ENCODE results near the gene SLC2A6. TPM values are rescaled to one million over a fixed set of nuclear protein-coding genes. Genes with fewer than 3 reads are reported as not detected.
"Not testable (repeated sequence)": the region's sequence is repeated elsewhere in the genome, so short reads cannot be mapped to it uniquely, and the experiment has no call there.

The SLC2A6 gene
- total and polyA plus RNA-seq, 2 donors from 2014 or later: 2.5 to 5.8 TPM

GRCh38 chr9:133452562-133452961 is 26.3 kb downstream of the SLC2A6 start:
- Histone ChIP-seq H3K9ac (ENCODE audit: low read length in 3 of 3) (no peak overlapping the region), H3K36me3 (ENCODE audit: control insufficient read depth in 2 of 3, insufficient read depth in 3 of 3, low read length in 3 of 3) (no peaks in the 10 kb centered on the region), H3K4me3 (ENCODE audit: low read length in 3 of 3) (no peak overlapping the region), H3K9me3 (ENCODE audit: control insufficient read depth in 2 of 3, insufficient read depth in 1 of 3, low read length in 3 of 3) (no peaks in the 10 kb centered on the region), H3K4me1 (ENCODE audit: control insufficient read depth in 2 of 3, insufficient read depth in 2 of 3, low read depth in 1 of 3, low read length in 3 of 3) (peaks cover 0 to 5% (median 0%) of the 10 kb centered on the region in 3 donors), H3K27me3 (ENCODE audit: control insufficient read depth, insufficient read depth, low read length) (no peaks in the 10 kb centered on the region), H3K27ac (ENCODE audit: low read depth in 2 of 2, low read length in 2 of 2) (no peak overlapping the region)
- TF ChIP-seq CTCF (IDR thresholded peaks at IDR 0.05; ENCODE audit: borderline replicate concordance, extremely low read depth, insufficient read depth): no peak
- intact Hi-C loops (cut with DNase I): no loop called here
- FAIRE-seq: no peak
- no peak for DNase-seq

- H3K36me3 ChIP-seq (ENCODE audit: control insufficient read depth in 2 of 3, insufficient read depth in 3 of 3, low read length in 3 of 3); H3K4me1 ChIP-seq (ENCODE audit: control insufficient read depth in 2 of 3, insufficient read depth in 2 of 3, low read depth in 1 of 3, low read length in 3 of 3); intact Hi-C loops (cut with DNase I); FAIRE-seq; H3K27ac ChIP-seq (ENCODE audit: low read depth in 2 of 2, low read length in 2 of 2); H3K9ac ChIP-seq (ENCODE audit: low read length in 3 of 3); H3K9me3 ChIP-seq (ENCODE audit: control insufficient read depth in 2 of 3, insufficient read depth in 1 of 3, low read length in 3 of 3); H3K4me3 ChIP-seq (ENCODE audit: low read length in 3 of 3); DNase-seq; H3K27me3 ChIP-seq (ENCODE audit: control insufficient read depth, insufficient read depth, low read length): not testable (repeated sequence)
Measured at GRCh38 chr9:133451865-133452264, 27.0 kb downstream of the SLC2A6 start.

- H3K27me3 ChIP-seq (ENCODE audit: control insufficient read depth, insufficient read depth, low read length): no peaks in the 10 kb centered on the region
- H3K27ac ChIP-seq (ENCODE audit: low read depth in 2 of 2, low read length in 2 of 2): no peak overlapping the region
- intact Hi-C loops (cut with DNase I): no loop called here
- FAIRE-seq (no peak), DNase-seq (peak in 1 of 5 donors; percentile 81)
- H3K9ac ChIP-seq (ENCODE audit: low read length in 3 of 3): no peak overlapping the region
- H3K36me3 ChIP-seq (ENCODE audit: control insufficient read depth in 2 of 3, insufficient read depth in 3 of 3, low read length in 3 of 3): no peaks in the 10 kb centered on the region
- H3K9me3 ChIP-seq (ENCODE audit: control insufficient read depth in 2 of 3, insufficient read depth in 1 of 3, low read length in 3 of 3): no peaks in the 10 kb centered on the region
- H3K4me3 ChIP-seq (ENCODE audit: low read length in 3 of 3): no peak overlapping the region
- H3K4me1 ChIP-seq (ENCODE audit: control insufficient read depth in 2 of 3, insufficient read depth in 2 of 3, low read depth in 1 of 3, low read length in 3 of 3): peaks cover 0 to 5% (median 0%) of the 10 kb centered on the region in 3 donors
- no peak for TF ChIP-seq CTCF (IDR thresholded peaks at IDR 0.05; ENCODE audit: borderline replicate concordance, extremely low read depth, insufficient read depth)
Measured at GRCh38 chr9:133449760-133450159, 29.1 kb downstream of the SLC2A6 start.

- FAIRE-seq: no peak
- no peak overlapping the region for H3K9ac ChIP-seq (ENCODE audit: low read length in 3 of 3)
- DNase-seq: peak in 3 of 5 donors; percentile 37 to 69 (median 40)
- intact Hi-C loops (cut with DNase I): no loop called here
- TF ChIP-seq CTCF (IDR thresholded peaks at IDR 0.05; ENCODE audit: borderline replicate concordance, extremely low read depth, insufficient read depth): no peak
- no peaks in the 10 kb centered on the region for H3K36me3 ChIP-seq (ENCODE audit: control insufficient read depth in 2 of 3, insufficient read depth in 3 of 3, low read length in 3 of 3)
- H3K9me3 ChIP-seq (ENCODE audit: control insufficient read depth in 2 of 3, insufficient read depth in 1 of 3, low read length in 3 of 3): no peaks in the 10 kb centered on the region
- no peak overlapping the region for H3K4me3 ChIP-seq (ENCODE audit: low read length in 3 of 3)
- no peak overlapping the region for H3K27ac ChIP-seq (ENCODE audit: low read depth in 2 of 2, low read length in 2 of 2)
- no peaks in the 10 kb centered on the region for H3K27me3 ChIP-seq (ENCODE audit: control insufficient read depth, insufficient read depth, low read length)
- H3K4me1 ChIP-seq (ENCODE audit: control insufficient read depth in 2 of 3, insufficient read depth in 2 of 3, low read depth in 1 of 3, low read length in 3 of 3): peaks cover 0 to 5% (median 0%) of the 10 kb centered on the region in 3 donors
Measured at GRCh38 chr9:133448487-133448972, 30.4 kb downstream of the SLC2A6 start.

All from kidney (tissue), 14 donors.